ENCODE results near the gene SH3BP4.

GRCh38 chr2:235091983-235092382, 140.2 kb downstream of the SH3BP4 start:
- TF ChIP-seq, protein P1, sequence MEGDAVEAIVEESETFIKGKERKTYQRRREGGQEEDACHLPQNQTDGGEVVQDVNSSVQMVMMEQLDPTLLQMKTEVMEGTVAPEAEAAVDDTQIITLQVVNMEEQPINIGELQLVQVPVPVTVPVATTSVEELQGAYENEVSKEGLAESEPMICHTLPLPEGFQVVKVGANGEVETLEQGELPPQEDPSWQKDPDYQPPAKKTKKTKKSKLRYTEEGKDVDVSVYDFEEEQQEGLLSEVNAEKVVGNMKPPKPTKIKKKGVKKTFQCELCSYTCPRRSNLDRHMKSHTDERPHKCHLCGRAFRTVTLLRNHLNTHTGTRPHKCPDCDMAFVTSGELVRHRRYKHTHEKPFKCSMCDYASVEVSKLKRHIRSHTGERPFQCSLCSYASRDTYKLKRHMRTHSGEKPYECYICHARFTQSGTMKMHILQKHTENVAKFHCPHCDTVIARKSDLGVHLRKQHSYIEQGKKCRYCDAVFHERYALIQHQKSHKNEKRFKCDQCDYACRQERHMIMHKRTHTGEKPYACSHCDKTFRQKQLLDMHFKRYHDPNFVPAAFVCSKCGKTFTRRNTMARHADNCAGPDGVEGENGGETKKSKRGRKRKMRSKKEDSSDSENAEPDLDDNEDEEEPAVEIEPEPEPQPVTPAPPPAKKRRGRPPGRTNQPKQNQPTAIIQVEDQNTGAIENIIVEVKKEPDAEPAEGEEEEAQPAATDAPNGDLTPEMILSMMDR (optimal IDR thresholded peaks at IDR 0.05 in 1 of 3, IDR thresholded peaks at IDR 0.05 in 1 of 3, conservative IDR thresholded peaks at IDR 0.05 in 1 of 3; ENCODE audit: extremely low read depth in 1 of 3, insufficient read depth in 2 of 3, low read length in 3 of 3): no peak
- TF ChIP-seq EZH2 (IDR thresholded peaks at IDR 0.05; ENCODE audit: low read length): no peak
